M059J (cell line): ENCODE results near the gene THEM5. TPM values are rescaled to one million over a fixed set of nuclear protein-coding genes. Genes with fewer than 3 reads are reported as not detected.

ENCODE experiments used
- DNase-seq: peaks from one replicate; pipeline ENCODE4 v3.0.0-alpha.2; 2012; ENCODE audit warnings: low read depth
- total RNA-seq: library from RNA; depleted of rRNA; stranded (reverse); fragments of >200 nt; shearing (Covaris generic); gene quantifications from 2 replicates; pipeline ENCODE4 v1.2.3, GENCODE V29; 2014

The THEM5 gene
- total RNA-seq, 1 experiment from 2014 or later, result not detected

GRCh38 chr1:151839457-151840403 is 13.8 kb downstream of the THEM5 start, which contains the start of gene C2CD4D:
Gene C2CD4D (minus strand): TSS chr1:151839820. CDS start chr1:151838989, 831 bp downstream.
- no peak for DNase-seq

- no peak for DNase-seq
Measured at GRCh38 chr1:151839082-151839412, 14.5 kb downstream of the THEM5 start.

GRCh38 chr1:151838222-151839081 is 15.1 kb downstream of the THEM5 start:
- DNase-seq, result no peak

GRCh38 chr1:151837884-151838221 is 15.7 kb downstream of the THEM5 start:
- no peak for DNase-seq

- DNase-seq, result no peak
Measured at GRCh38 chr1:151837197-151837596, 16.3 kb downstream of the THEM5 start.

DNA sequence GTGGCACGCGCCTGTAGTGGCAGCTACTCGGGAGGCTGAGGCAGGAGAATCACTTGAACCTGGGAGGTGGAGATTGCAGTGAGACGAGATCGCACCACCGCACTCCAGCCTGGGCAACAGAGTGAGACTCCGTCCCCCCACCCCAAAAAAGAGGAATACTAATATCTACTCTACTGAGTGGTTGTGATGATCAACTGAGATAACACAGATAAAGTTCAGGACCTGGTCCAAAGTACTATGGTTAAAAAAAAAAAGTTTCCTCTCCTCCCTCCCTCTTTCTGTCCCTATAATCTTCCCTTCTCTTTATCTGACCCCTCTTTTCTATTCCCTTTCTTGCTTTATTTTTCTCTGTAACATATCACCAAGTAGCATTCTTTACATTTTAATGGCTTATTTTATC is 17.9 kb downstream of the THEM5 start:
- no peak for DNase-seq

DNA sequence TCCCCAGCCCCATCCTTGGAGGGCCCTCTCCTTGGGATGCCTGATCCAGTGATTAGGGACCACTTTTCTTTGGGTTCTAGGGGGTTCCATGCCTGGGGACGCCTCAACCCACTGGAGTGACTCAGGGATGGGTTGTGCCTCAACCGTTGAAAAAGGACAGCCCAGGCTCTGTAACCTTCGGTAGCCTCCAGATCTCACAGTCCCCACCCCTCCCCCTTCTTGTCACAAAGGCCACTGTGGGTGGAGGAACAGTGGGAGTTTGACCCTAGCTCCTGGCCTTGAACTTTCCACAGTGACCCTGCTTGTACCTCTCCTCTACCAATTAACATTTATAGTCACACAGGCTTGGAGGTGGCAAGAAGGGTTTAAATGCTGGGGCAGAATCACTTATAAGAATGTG is 19.3 kb downstream of the THEM5 start:
- DNase-seq, result no peak

GRCh38 chr1:151833172-151833900 is 20.2 kb downstream of the THEM5 start:
- no peak for DNase-seq

DNA sequence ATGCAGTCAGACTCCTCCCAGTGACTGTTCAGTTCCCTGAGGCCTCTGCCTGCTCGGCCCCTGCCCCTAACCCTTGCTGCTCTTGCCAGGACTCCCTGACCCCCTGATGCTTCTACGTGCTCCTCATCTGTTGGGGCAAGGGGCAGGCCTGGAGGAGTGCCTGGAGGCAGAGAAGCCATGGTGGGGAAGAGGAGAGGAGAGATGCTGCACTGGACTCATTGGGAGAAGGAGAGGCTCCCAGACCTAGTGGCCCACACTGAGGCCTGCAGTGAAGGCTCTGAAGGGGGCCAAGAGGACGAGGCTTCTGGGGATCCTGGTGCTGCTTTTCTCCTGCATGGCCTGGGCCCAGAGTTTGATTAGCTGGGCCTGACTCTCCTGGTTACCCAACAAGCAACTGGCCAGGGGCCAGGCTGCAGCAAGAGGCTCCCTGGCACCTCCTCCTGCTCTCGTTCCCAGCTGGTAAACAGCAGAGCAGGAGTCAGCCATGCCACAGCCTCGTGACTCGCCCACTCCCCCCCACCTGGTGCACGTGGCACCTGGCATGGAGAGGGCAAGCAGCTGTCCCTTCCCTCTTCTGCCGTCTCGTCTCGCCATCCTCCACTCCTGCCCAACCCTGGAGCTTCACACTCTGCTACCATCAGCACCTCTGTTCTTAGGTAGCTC is 21.1 kb downstream of the THEM5 start:
- peak; percentile 61 for DNase-seq

- no peak for DNase-seq
Measured at GRCh38 chr1:151831605-151832004, 21.9 kb downstream of the THEM5 start, which contains the start of gene RORC. Gene RORC (minus strand): TSS chr1:151831802. CDS start chr1:151831764, 38 bp downstream.

DNA sequence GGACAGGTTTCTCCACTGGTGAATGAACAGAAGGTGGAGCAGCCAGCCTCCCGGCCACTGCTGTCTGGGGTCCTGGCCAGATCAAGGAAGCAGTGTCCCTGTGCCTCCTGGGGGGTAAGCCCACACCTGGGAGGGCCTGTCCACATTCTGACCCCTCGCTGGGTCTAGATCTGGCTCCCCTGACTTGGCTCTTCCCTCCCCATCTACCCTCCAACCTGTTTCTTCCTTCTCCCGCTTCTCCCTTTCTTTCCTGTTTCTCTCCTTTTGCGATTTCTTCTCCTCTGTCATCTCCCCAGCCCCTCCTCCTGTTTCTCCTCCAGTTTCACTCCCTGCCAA is 22.3 kb downstream of the THEM5 start:
- DNase-seq, result no peak

DNA sequence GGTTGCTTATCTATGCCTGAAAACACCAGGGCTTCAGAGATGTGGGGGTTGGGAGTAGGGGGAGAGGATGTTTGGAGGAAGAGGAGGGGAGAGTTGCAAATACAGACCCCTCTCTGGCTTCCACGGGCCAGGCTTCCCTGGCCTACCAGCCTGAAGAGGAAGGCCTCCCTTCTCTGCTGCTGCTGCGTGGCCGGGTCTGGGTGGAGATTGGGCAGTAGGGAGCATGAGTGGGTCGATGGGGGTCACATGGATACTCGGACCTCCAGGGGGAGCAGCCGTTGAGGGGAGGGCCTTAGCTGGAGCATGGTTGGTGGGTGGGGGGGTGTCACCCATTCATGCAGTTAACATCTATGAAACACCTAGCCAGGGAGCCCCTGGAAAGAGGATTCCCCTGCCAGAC is 23.5 kb downstream of the THEM5 start:
- DNase-seq, result no peak

- no peak for DNase-seq
Measured at GRCh38 chr1:151829352-151830046, 24.0 kb downstream of the THEM5 start.

DNA sequence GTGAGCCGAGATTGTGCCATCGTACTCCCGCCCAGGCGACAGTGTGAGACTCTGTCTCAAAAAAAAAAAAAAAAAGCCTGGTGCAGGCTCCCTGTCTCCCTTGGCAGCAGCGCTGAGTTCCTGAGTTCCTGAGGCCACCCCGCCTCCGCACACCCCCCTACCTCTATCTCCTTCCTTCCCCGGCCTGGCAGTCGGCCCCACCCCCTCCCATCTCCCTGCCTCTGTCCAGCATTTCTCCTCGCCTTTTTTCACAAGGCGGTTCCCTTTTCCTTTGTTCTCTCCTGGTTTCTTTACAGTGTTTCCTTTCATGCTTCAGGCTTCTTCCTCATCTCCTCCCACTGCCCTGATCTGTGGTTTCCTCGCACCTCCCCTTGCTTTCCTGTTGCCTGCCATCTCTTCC is 24.6 kb downstream of the THEM5 start:
- DNase-seq, result peak; percentile 74

DNA sequence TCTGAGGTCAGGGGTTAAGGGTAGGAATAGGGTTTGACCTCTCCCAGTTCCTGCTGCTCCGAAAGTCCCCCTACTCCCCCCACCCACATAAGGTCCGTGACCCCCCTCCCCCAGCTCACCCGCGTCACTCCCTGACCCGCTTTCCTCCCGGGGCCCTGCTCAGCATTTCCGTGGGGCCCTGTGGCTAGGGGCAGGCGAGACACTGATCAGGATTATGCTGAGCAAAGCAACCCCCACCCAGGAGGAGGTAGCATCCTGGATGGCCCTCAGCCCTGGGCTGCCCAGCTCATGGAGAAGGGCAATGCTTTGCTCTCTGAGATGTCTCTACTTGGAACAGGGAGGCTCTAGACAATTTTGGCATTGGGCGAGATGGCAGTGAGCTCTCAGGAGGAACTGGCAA is 25.7 kb downstream of the THEM5 start:
- no peak for DNase-seq

DNA sequence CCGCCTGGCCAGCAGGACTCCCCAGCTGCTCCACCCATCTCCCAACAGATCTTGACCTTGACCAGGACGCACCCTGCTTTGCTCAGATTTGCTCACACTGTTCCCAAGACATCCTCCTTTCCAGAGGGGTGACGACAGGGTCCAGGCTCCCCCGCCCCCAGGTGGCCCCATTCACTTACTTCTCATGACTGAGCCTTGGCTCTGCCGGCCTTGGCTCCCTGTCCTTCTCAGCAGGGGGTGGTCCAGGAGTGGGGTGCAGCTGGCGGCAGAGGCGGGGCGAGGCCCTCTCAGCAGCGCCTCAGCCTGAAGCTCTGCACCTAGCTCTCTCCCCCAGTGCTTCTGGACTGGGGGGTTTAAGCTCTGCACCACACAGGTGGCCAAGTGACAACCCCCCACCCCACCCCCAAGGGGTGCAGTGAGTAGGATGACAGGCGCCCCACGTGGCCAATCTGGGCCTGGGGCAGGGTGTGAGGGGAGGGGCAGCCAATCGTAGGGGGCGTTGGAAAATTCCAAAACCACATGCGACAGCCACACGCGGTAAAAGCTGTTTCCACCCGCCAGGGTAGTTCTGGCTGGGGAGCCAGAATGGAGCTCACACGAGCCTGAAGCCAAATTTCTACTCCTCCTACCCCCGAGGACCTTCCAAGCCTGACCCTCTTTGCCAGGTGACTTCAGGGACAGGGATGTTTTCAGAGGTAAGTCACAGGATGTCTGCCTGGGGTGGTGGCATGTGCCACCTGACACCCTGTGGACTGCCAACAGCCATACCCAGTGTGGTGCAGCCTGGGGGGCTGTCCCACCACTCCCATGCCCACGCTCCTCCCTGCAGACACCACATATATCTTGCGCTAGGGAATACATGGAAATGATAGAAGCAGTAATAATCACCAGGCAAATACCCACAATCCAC is 27.5 kb downstream of the THEM5 start:
- no peak for DNase-seq

- DNase-seq, result no peak
Measured at GRCh38 chr1:151825204-151825603, 28.3 kb downstream of the THEM5 start.

DNA sequence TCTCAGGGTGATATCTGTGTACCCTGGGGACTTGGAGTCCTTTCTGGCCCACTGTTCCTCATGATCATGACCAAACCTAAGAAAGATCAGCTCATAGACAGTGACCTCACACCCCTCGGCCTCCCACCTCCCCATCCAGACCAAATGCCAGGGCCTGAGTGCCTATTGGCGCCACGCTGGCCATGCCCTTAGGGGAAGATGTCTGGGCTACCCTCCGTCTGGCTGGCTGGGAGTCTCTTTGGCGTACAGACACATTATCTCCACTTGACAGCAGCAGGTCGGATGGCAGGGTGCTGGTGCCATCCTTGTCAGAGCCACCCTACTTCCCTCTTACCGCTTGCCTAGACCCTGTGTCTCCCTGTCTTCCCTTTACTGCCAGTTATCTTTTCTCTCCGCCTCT is 30.3 kb downstream of the THEM5 start:
- no peak for DNase-seq

GRCh38 chr1:151822404-151822803 is 31.1 kb downstream of the THEM5 start:
- DNase-seq, result no peak

DNA sequence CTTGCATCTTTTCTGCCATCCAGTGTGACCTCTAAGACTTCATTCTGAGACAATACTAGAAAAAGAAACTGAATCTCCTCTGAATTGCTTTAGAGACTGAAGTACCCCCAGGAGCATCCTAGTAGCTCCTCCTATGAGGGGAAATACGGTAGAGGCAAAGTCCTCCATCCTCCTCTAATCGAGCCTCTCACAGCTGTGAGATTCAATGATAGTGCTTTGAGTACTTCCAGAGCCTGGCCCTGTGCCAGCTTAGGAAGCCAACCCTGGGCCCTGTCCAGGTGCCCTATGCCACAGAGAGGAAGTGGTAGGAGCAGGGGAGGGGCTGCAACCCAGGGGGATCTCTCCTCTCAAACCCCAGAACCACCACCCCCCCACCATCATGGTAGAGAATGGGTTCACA is 32.6 kb downstream of the THEM5 start:
- peak; percentile 28 for DNase-seq
